ENCODE data around the gene SENP8. TPM values are rescaled to one million over a fixed set of nuclear protein-coding genes. Genes with fewer than 3 reads are reported as not detected.

Gene SENP8
- total and polyA plus RNA-seq, 2 of the 13 experiments (the other 11 are each of a cell fraction or from before 2014, with no cell fraction given), result 2.7 to 3.0 TPM

- no peak for DNase-seq (ENCODE audit: low spot score)
- Histone ChIP-seq H4K20me1 (ENCODE audit: insufficient read depth, low read length) (no peaks in the 10 kb centered on the region), H3K9me3 (ENCODE audit: low read length) (no peaks in the 10 kb centered on the region), H3K27ac (ENCODE audit: extremely low read length, insufficient read depth, low read length) (no peak overlapping the region), H3K4me1 (ENCODE audit: insufficient read depth, low read length) (peaks cover 21% of the 10 kb centered on the region), H2AFZ (ENCODE audit: low read length) (no peak overlapping the region), H3K36me3 (replicated peaks in 1 of 2; ENCODE audit: control insufficient read depth in 1 of 2, insufficient read depth in 2 of 2, low read length in 2 of 2) (no peaks in the 10 kb centered on the region), H3K79me2 (ENCODE audit: insufficient read depth, low read length) (no peaks in the 10 kb centered on the region), H3K27me3 (ENCODE audit: control insufficient read depth in 1 of 2, insufficient read depth in 2 of 2, low read length in 2 of 2) (peaks cover 4 to 13% of the 10 kb centered on the region in 2 experiments; a peak in 3 of 5 replicates), H3K4me2 (ENCODE audit: low read depth, low read length) (no peak overlapping the region), H3K9ac (ENCODE audit: insufficient read depth, low read depth, low read length) (no peak overlapping the region), H3K4me3 (replicated peaks in 1 of 3; ENCODE audit: insufficient read depth in 1 of 3, low read depth in 2 of 3, low read length in 3 of 3) (no peak overlapping the region)
- POLR2A ChIA-PET, result interaction anchor here (0.6 kb wide), 1 partner anchor 10 kb away, joined by 3 read pairs; no protein-coding TSS in a partner anchor
- no TSS peak for BruUV-seq (replicated peaks)
- WGBS (ENCODE audit: low lambda C conversion rate), result 61% methylated on average over 4 of the region's 5 CpGs
- no peak for FAIRE-seq
- ATAC-seq, result no peak
- in situ Hi-C loops (cut with HindIII; ENCODE audit: extremely low pct_ligation_motif_present, low pct_unique_long_range_greater_than_20kb) (no loop called here), intact Hi-C loops (cut with micrococcal nuclease; ENCODE audit: unreplicated experiment) (no loop called here)
- TF ChIP-seq KAT2B (IDR thresholded peaks at IDR 0.05; ENCODE audit: borderline replicate concordance, low read depth, low read length) (no peak), ZNF780A (CRISPR knock-in tag; IDR thresholded peaks at IDR 0.05) (no peak), NRL (CRISPR knock-in tag; IDR thresholded peaks at IDR 0.05; ENCODE audit: borderline replicate concordance) (no peak), ZNF75D (CRISPR knock-in tag; IDR thresholded peaks at IDR 0.05; ENCODE audit: borderline replicate concordance) (no peak), SRY (CRISPR knock-in tag; IDR thresholded peaks at IDR 0.05) (no peak), POLR2A (IDR thresholded peaks at IDR 0.05; ENCODE audit: insufficient read depth in 1 of 2, low read depth in 2 of 2, low read length in 2 of 2) (no peak), MXD3 (CRISPR knock-in tag; IDR thresholded peaks at IDR 0.05) (no peak), ZFP41 (CRISPR knock-in tag; IDR thresholded peaks at IDR 0.05; ENCODE audit: borderline replicate concordance) (no peak), ZNF614 (CRISPR knock-in tag; IDR thresholded peaks at IDR 0.05; ENCODE audit: borderline replicate concordance) (no peak), NFIB (CRISPR knock-in tag; IDR thresholded peaks at IDR 0.05; ENCODE audit: borderline replicate concordance) (no peak), ZFY (CRISPR knock-in tag; IDR thresholded peaks at IDR 0.05) (no peak)
- TF ChIP-seq, protein P1, sequence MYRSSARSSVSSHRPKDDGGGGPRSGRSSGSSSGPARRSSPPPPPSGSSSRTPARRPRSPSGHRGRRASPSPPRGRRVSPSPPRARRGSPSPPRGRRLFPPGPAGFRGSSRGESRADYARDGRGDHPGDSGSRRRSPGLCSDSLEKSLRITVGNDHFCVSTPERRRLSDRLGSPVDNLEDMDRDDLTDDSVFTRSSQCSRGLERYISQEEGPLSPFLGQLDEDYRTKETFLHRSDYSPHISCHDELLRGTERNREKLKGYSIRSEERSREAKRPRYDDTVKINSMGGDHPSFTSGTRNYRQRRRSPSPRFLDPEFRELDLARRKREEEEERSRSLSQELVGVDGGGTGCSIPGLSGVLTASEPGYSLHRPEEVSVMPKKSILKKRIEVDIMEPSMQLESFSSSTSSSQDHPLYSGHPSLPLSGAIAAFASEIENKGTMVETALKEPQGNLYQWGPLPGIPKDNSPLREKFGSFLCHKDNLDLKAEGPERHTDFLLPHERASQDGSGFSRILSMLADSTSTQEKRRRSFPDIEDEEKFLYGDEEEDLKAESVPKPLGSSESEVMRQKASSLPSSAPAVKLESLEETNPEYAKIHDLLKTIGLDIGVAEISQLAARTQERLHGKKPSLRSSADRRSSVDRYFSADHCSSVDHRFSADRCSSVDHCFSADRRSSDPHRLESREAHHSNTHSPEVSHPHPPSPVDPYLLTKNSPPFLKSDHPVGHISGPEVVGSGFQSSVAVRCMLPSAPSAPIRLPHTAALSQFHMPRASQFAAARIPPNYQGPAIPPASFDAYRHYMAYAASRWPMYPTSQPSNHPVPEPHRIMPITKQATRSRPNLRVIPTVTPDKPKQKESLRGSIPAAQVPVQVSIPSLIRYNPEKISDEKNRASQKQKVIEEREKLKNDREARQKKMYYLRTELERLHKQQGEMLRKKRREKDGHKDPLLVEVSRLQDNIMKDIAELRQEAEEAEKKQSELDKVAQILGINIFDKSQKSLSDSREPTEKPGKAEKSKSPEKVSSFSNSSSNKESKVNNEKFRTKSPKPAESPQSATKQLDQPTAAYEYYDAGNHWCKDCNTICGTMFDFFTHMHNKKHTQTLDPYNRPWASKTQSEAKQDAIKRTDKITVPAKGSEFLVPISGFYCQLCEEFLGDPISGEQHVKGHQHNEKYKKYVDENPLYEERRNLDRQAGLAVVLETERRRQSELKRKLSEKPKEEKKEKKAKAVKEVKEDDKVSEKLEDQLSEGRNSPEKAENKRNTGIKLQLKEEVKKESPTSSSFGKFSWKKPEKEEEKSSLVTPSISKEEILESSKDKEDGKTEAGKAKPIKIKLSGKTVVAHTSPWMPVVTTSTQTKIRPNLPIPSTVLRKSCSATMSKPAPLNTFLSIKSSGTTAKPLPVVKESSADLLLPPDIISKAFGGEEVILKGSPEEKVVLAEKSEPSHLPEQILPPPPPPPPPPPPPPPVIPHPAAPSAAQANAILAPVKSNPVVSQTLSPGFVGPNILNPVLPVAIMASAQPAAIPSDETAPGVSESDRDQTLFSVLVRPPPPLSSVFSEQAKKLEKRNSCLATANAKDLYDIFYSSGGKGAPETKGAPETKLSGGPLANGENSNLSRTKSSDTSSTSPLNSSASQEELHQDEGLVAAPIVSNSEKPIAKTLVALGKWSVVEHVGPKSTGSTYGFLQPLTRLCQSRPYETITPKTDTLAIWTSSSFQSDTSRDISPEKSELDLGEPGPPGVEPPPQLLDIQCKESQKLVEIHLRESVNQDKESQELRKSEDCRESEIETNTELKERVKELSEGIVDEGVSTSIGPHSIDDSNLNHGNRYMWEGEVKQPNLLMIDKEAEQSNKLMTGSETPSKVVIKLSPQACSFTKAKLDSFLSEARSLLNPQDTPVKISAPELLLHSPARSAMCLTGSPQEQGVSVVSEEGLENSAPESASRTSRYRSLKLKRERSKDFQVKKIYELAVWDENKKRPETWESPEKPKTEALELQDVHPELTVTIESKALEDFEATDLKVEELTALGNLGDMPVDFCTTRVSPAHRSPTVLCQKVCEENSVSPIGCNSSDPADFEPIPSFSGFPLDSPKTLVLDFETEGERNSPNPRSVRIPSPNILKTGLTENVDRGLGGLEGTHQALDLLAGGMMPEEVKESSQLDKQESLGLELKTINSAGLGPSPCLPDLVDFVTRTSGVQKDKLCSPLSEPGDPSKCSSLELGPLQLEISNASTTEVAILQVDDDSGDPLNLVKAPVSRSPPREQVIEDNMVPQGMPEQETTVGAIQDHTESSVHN (CRISPR knock-in tag; IDR thresholded peaks at IDR 0.05), result no peak
- CTCF ChIA-PET (ENCODE audit: low intra/inter-chr PET ratio, low total read pairs), result no interaction called here
These were observed 44.4 kb downstream of the SENP8 start for GRCh38 chr15:72162569-72162968.

Data from HepG2 (cell line).